Frontal cortex (tissue), 4 donors: ENCODE measurements around the gene SLC16A8. TPM values are rescaled to one million over a fixed set of nuclear protein-coding genes. Genes with fewer than 3 reads are reported as not detected.

Source experiments
- DNase-seq, 2 donors: peaks; one replicate each; pipeline ENCODE4 v3.0.0; 2012; ENCODE audit warnings: low spot score in 2 of 2
- FAIRE-seq: peaks from 2 replicates; lab custom pipeline; 2012; peaks lifted over from hg19 to GRCh38; lab: Jason Lieb, UNC
- total RNA-seq: library from RNA; depleted of rRNA; stranded (reverse); fragments of >200 nt; gene quantifications from one replicate; pipeline ENCODE4 v1.2.3, GENCODE V29; 2014
- donor health status: control.
- donor health status: control.
- donor health status: control.

Gene SLC16A8
- total RNA-seq, 1 donor from 2014 or later, result 3.7 TPM

GRCh38 chr22:38114484-38115398 is 30.8 kb upstream of the SLC16A8 start:
- DNase-seq (peak; percentile 88 to 96), FAIRE-seq (no peak)

GRCh38 chr22:38112381-38112780 is 28.4 kb upstream of the SLC16A8 start:
- DNase-seq (no peak), FAIRE-seq (no peak)

GRCh38 chr22:38111925-38112355 is 28.0 kb upstream of the SLC16A8 start:
- FAIRE-seq (no peak), DNase-seq (no peak)

GRCh38 chr22:38110863-38111852 is 27.2 kb upstream of the SLC16A8 start:
- FAIRE-seq (no peak), DNase-seq (no peak)

GRCh38 chr22:38110008-38110862 is 26.3 kb upstream of the SLC16A8 start, which contains the start of gene BAIAP2L2:
Gene BAIAP2L2, minus strand, starts transcription at chr22:38110684. Its CDS starts 159 bp downstream, at chr22:38110525.
- FAIRE-seq (no peak), DNase-seq (no peak)

GRCh38 chr22:38109371-38110001 is 25.5 kb upstream of the SLC16A8 start:
- FAIRE-seq (no peak), DNase-seq (no peak)

- DNase-seq, result no peak
- FAIRE-seq, result no peak
These were observed 24.8 kb upstream of the SLC16A8 start for GRCh38 chr22:38108561-38109319.

- no peak for FAIRE-seq
- DNase-seq, result no peak
These were observed 23.9 kb upstream of the SLC16A8 start for GRCh38 chr22:38107692-38108515.

- FAIRE-seq, result no peak
- no peak for DNase-seq
These were observed 23.0 kb upstream of the SLC16A8 start for GRCh38 chr22:38106814-38107578.

GRCh38 chr22:38104084-38104483 is 20.1 kb upstream of the SLC16A8 start:
- DNase-seq (no peak), FAIRE-seq (no peak)

GRCh38 chr22:38103641-38104040 is 19.7 kb upstream of the SLC16A8 start:
- DNase-seq (no peak), FAIRE-seq (no peak)

GRCh38 chr22:38098410-38099249 is 14.6 kb upstream of the SLC16A8 start:
- FAIRE-seq (no peak), DNase-seq (no peak)

- no peak for DNase-seq
- no peak for FAIRE-seq
These were observed 13.8 kb upstream of the SLC16A8 start for GRCh38 chr22:38097557-38098409.

- FAIRE-seq, result no peak
- no peak for DNase-seq
These were observed 13.1 kb upstream of the SLC16A8 start for GRCh38 chr22:38097058-38097457.

GRCh38 chr22:38089474-38089851 is 5.5 kb upstream of the SLC16A8 start:
- FAIRE-seq (no peak), DNase-seq (no peak)
